BLaER1 treated with 17β-estradiol and CSF1 and Interleukin-3, amounts not matched to agents 10 nM and 100 nM (cell line): ENCODE results near the gene SMAD4.

Experiments
- H3K27ac ChIP-seq, 11 experiments: shearing (Covaris generic); formaldehyde crosslinking; 2 replicates each; pipeline ENCODE4 v1.8.1; 2022
- H3K27me3 ChIP-seq, 11 experiments: shearing (Covaris generic); formaldehyde crosslinking; 2 replicates each; pipeline ENCODE4 v1.8.1; 2022
- H3K36me3 ChIP-seq, 11 experiments: shearing (Covaris generic); formaldehyde crosslinking; 2 replicates each; pipeline ENCODE4 v1.8.1; 2022
- H3K4me1 ChIP-seq, 10 experiments: shearing (Covaris generic); formaldehyde crosslinking; 2 replicates each; pipeline ENCODE4 v1.8.1; 2022
- H3K4me2 ChIP-seq, 11 experiments: shearing (Covaris generic); formaldehyde crosslinking; 2 replicates each; pipeline ENCODE4 v1.8.1; 2022
- H3K4me3 ChIP-seq, 10 experiments: shearing (Covaris generic); formaldehyde crosslinking; 2 replicates each; pipeline ENCODE4 v1.8.1; 2022
- H3K9ac ChIP-seq, 11 experiments: shearing (Covaris generic); formaldehyde crosslinking; 2 replicates each; pipeline ENCODE4 v1.8.1; 2022
- H3K9me3 ChIP-seq, 11 experiments: shearing (Covaris generic); formaldehyde crosslinking; replicated peaks in 1 of 11; 2 replicates each; pipeline ENCODE4 v1.8.1; 2022
- H4K20me1 ChIP-seq, 11 experiments: shearing (Covaris generic); formaldehyde crosslinking; 2 replicates each; pipeline ENCODE4 v1.8.1; 2022
- Cebpa-rat ChIP-seq, 11 experiments: shearing (Covaris generic); IDR thresholded peaks; 2 replicates each; pipeline ENCODE4 v1.8.1; 2022

Gene SMAD4

GRCh38 chr18:51069885-51070284 lies 39.9 kb downstream of the SMAD4 start:
- H3K4me2 ChIP-seq, result no peak overlapping the region
- no peak overlapping the region for H3K9ac ChIP-seq
- H3K27me3 ChIP-seq, result no peaks in the 10 kb centered on the region
- no peaks in the 10 kb centered on the region for H3K9me3 ChIP-seq
- no peak overlapping the region for H3K4me3 ChIP-seq
- peaks cover 14 to 16% (median 15%) of the 10 kb centered on the region in 10 experiments for H3K4me1 ChIP-seq
- TF ChIP-seq Cebpa-rat (IDR thresholded peaks at IDR 0.05), result no peak
- peaks cover 81 to 94% (median 87%) of the 10 kb centered on the region in 11 experiments for H3K36me3 ChIP-seq
- H4K20me1 ChIP-seq, result peaks cover 7 to 55% (median 21%) of the 10 kb centered on the region in 11 experiments; a peak in 18 of 22 replicates
- H3K27ac ChIP-seq, result no peak overlapping the region

GRCh38 chr18:51070545-51070944 lies 40.5 kb downstream of the SMAD4 start:
- TF ChIP-seq Cebpa-rat (IDR thresholded peaks at IDR 0.05), result no peak
- H3K4me3 ChIP-seq, result no peak overlapping the region
- no peak overlapping the region for H3K4me2 ChIP-seq

DNA sequence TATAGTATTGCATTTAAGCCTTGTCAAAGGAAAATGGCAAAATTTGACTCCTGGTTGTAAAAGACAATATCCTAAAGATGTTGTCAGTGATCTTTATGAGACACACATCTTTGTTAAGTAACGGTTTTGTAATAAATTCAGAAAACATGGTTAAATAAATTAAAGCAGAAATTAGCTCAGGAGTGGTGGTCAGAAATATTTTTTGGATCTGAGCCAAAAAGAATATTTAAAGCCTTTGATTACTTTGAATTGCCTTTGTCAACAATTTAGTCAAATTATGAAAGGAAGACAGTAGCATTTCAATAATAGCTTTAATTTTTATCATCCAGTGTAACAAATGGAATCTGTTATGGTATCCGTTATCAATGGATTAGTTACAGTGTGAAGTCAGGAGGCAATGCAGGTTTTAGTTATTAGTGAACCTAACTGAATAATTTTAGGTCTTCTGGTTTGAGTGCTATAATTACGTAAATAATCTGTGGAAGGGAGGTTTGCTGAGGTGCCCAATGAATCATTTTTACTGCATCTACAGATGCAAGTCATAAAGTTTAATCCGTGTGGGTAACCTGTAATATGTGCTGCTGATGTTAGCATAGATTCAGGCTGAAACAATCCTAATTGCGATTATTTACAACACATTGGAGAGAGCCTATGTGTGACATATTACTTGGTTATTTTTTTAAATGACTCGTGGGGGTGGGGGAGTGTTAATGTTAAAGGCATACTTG lies 42.7 kb downstream of the SMAD4 start:
- H3K4me2 ChIP-seq, result no peak overlapping the region
- TF ChIP-seq Cebpa-rat (IDR thresholded peaks at IDR 0.05), result no peak
- peaks cover 15 to 75% (median 29%) of the 10 kb centered on the region in 11 experiments; a peak in 19 of 22 replicates for H4K20me1 ChIP-seq
- peaks cover 15 to 25% (median 17%) of the 10 kb centered on the region in 10 experiments for H3K4me1 ChIP-seq
- no peak overlapping the region for H3K4me3 ChIP-seq
- H3K27me3 ChIP-seq, result no peaks in the 10 kb centered on the region
- peaks cover 73 to 94% (median 86%) of the 10 kb centered on the region in 11 experiments for H3K36me3 ChIP-seq
- H3K9me3 ChIP-seq, result no peaks in the 10 kb centered on the region
- H3K9ac ChIP-seq, result no peak overlapping the region
- no peak overlapping the region for H3K27ac ChIP-seq

More at GRCh38 chr18:51070545-51070944, 40.5 kb downstream of the SMAD4 start:
- peaks cover 15 to 22% (median 17%) of the 10 kb centered on the region in 10 experiments for H3K4me1 ChIP-seq
- H3K36me3 ChIP-seq, result peaks cover 74 to 94% (median 86%) of the 10 kb centered on the region in 11 experiments
- H3K27ac ChIP-seq, result no peak overlapping the region
- no peak overlapping the region for H3K9ac ChIP-seq
- no peaks in the 10 kb centered on the region for H3K27me3 ChIP-seq
- H3K9me3 ChIP-seq, result no peaks in the 10 kb centered on the region
- H4K20me1 ChIP-seq, result peaks cover 11 to 55% (median 24%) of the 10 kb centered on the region in 11 experiments; a peak in 19 of 22 replicates

GRCh38 chr18:51074605-51075004 lies 44.6 kb downstream of the SMAD4 start:
- H3K36me3 ChIP-seq, result peaks cover 73 to 94% (median 86%) of the 10 kb centered on the region in 11 experiments
- peak overlapping the region in 4 of 11 experiments; percentile 1 to 28 (median 14); a peak in 3 of 22 replicates for H3K27ac ChIP-seq
- no peak overlapping the region for H3K9ac ChIP-seq
- peak overlapping the region; percentile 7 to 63 (median 35); a peak in 20 of 22 replicates for H3K4me2 ChIP-seq
- no peaks in the 10 kb centered on the region for H3K27me3 ChIP-seq
- no peaks in the 10 kb centered on the region for H3K9me3 ChIP-seq
- peaks cover 15 to 73% (median 28%) of the 10 kb centered on the region in 11 experiments; a peak in 19 of 22 replicates for H4K20me1 ChIP-seq
- peaks cover 15 to 25% (median 17%) of the 10 kb centered on the region in 10 experiments for H3K4me1 ChIP-seq
- no peak for TF ChIP-seq Cebpa-rat (IDR thresholded peaks at IDR 0.05)
- H3K4me3 ChIP-seq, result no peak overlapping the region

DNA sequence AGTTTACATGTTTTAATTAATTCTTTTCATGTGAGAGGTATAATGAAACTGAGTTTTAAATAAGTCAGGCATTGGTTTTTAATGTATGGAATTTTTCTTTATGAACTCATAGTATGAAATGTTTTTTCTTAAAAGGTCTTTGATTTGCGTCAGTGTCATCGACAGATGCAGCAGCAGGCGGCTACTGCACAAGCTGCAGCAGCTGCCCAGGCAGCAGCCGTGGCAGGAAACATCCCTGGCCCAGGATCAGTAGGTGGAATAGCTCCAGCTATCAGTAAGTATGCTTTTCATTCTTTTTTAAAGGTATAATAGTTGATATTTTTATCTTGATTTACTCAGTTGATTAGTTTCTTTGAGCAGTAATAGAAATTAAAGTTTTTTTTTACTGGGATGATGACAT lies 46.5 kb downstream of the SMAD4 start:
- Histone ChIP-seq H3K27me3 (no peaks in the 10 kb centered on the region), H3K4me1 (peaks cover 15 to 25% (median 17%) of the 10 kb centered on the region in 10 experiments), H3K9ac (no peak overlapping the region), H3K27ac (no peak overlapping the region), H3K4me3 (no peak overlapping the region), H3K9me3 (no peaks in the 10 kb centered on the region), H3K36me3 (peaks cover 73 to 94% (median 86%) of the 10 kb centered on the region in 11 experiments), H4K20me1 (peaks cover 15 to 65% (median 27%) of the 10 kb centered on the region in 11 experiments; a peak in 19 of 22 replicates), H3K4me2 (no peak overlapping the region)
- no peak for TF ChIP-seq Cebpa-rat (IDR thresholded peaks at IDR 0.05)

- H3K36me3 ChIP-seq, result peaks cover 73 to 94% (median 86%) of the 10 kb centered on the region in 11 experiments
Observed at GRCh38 chr18:51077217-51077616, 47.2 kb downstream of the SMAD4 start.

DNA sequence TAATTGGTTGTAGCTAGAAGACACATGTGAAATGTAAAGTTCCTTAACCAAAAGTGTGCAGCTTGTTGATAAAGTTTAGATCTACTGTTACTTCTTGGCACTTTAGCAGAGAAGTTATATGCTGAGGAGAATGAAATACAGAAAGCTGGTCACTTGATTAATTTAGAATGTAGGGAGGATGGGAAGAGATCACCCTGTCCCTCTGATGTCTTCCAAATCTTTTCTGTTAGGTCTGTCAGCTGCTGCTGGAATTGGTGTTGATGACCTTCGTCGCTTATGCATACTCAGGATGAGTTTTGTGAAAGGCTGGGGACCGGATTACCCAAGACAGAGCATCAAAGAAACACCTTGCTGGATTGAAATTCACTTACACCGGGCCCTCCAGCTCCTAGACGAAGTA lies 48.0 kb downstream of the SMAD4 start:
- Histone ChIP-seq H3K36me3 (peaks cover 71 to 94% (median 86%) of the 10 kb centered on the region in 11 experiments), H3K4me1 (peaks cover 15 to 34% (median 17%) of the 10 kb centered on the region in 10 experiments), H3K9me3 (peaks cover 0 to under 1% (median 0%) of the 10 kb centered on the region in 11 experiments; a peak in 1 of 22 replicates), H3K9ac (no peak overlapping the region), H3K4me2 (no peak overlapping the region), H3K4me3 (no peak overlapping the region), H4K20me1 (peaks cover 15 to 55% (median 27%) of the 10 kb centered on the region in 11 experiments; a peak in 19 of 22 replicates), H3K27ac (no peak overlapping the region), H3K27me3 (no peaks in the 10 kb centered on the region)
- no peak for TF ChIP-seq Cebpa-rat (IDR thresholded peaks at IDR 0.05)

More at GRCh38 chr18:51077217-51077616, 47.2 kb downstream of the SMAD4 start:
- no peaks in the 10 kb centered on the region for H3K27me3 ChIP-seq
- no peak overlapping the region for H3K9ac ChIP-seq
- no peak overlapping the region for H3K4me3 ChIP-seq
- peaks cover 15 to 59% (median 27%) of the 10 kb centered on the region in 11 experiments; a peak in 19 of 22 replicates for H4K20me1 ChIP-seq
- no peak overlapping the region for H3K27ac ChIP-seq
- H3K4me2 ChIP-seq, result no peak overlapping the region
- H3K4me1 ChIP-seq, result peaks cover 15 to 27% (median 17%) of the 10 kb centered on the region in 10 experiments
- TF ChIP-seq Cebpa-rat (IDR thresholded peaks at IDR 0.05), result no peak
- H3K9me3 ChIP-seq, result no peaks in the 10 kb centered on the region

DNA sequence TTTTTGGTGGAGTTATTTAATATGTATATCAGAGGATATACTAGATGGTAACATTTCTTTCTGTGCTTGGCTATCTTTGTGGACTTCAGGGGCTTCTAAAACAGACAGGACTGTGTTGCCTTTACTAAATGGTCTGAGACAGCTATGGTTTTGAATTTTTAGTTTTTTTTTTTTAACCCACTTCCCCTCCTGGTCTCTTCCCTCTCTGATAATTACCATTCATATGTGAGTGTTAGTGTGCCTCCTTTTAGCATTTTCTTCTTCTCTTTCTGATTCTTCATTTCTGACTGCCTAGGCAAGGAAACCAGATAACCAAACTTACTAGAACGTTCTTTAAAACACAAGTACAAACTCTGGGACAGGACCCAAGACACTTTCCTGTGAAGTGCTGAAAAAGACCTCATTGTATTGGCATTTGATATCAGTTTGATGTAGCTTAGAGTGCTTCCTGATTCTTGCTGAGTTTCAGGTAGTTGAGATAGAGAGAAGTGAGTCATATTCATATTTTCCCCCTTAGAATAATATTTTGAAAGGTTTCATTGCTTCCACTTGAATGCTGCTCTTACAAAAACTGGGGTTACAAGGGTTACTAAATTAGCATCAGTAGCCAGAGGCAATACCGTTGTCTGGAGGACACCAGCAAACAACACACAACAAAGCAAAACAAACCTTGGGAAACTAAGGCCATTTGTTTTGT lies 52.7 kb downstream of the SMAD4 start:
- Histone ChIP-seq H3K27me3 (no peaks in the 10 kb centered on the region), H3K36me3 (peaks cover 92 to 100% (median 100%) of the 10 kb centered on the region in 11 experiments), H3K4me2 (no peak overlapping the region), H3K4me3 (no peak overlapping the region), H3K9me3 (peaks cover 26 to 43% (median 36%) of the 10 kb centered on the region in 11 experiments), H4K20me1 (peaks cover 0 to 11% (median 0%) of the 10 kb centered on the region in 11 experiments; a peak in 2 of 22 replicates), H3K9ac (no peak overlapping the region), H3K27ac (no peak overlapping the region), H3K4me1 (peaks cover 0 to 9% (median 0%) of the 10 kb centered on the region in 10 experiments; a peak in 2 of 20 replicates)
- no peak for TF ChIP-seq Cebpa-rat (IDR thresholded peaks at IDR 0.05)

DNA sequence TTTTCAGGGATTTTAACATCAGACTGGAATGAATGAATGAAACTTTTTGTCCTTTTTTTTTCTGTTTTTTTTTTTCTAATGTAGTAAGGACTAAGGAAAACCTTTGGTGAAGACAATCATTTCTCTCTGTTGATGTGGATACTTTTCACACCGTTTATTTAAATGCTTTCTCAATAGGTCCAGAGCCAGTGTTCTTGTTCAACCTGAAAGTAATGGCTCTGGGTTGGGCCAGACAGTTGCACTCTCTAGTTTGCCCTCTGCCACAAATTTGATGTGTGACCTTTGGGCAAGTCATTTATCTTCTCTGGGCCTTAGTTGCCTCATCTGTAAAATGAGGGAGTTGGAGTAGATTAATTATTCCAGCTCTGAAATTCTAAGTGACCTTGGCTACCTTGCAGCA lies 53.4 kb downstream of the SMAD4 start:
- no peak overlapping the region for H3K9ac ChIP-seq
- peaks cover 0 to 7% (median 0%) of the 10 kb centered on the region in 11 experiments; a peak in 2 of 22 replicates for H4K20me1 ChIP-seq
- no peak for TF ChIP-seq Cebpa-rat (IDR thresholded peaks at IDR 0.05)
- H3K36me3 ChIP-seq, result peaks cover 89 to 100% (median 98%) of the 10 kb centered on the region in 11 experiments
- H3K4me2 ChIP-seq, result no peak overlapping the region
- H3K4me3 ChIP-seq, result no peak overlapping the region
- H3K9me3 ChIP-seq, result peaks cover 28 to 50% (median 42%) of the 10 kb centered on the region in 11 experiments
- H3K4me1 ChIP-seq, result peaks cover 0 to 9% (median 0%) of the 10 kb centered on the region in 10 experiments; a peak in 2 of 20 replicates
- H3K27ac ChIP-seq, result no peak overlapping the region
- H3K27me3 ChIP-seq, result no peaks in the 10 kb centered on the region
